MCF 10A (cell line): ENCODE measurements around the gene PHF21B. TPM values are rescaled to one million over a fixed set of nuclear protein-coding genes. Genes with fewer than 3 reads are reported as not detected.
"Not testable (repeated sequence)": the region's sequence is repeated elsewhere in the genome, so short reads cannot be mapped to it uniquely, and the experiment has no call there.

ENCODE experiments used
- BruUV-seq: library from RNA; stranded (reverse); fragments of 400-500 nt; replicated peaks from 2 replicates; lab custom pipeline; 2021; lab: Mats Ljungman, UMichigan
- CTCF ChIA-PET: fragments of 300-600 bp; sonication (Branson Sonifier 250); formaldehyde crosslinking; extraction: SDS; loops from one replicate; lab custom pipeline; 2021; ENCODE audit warnings: antibody characterized with exemption, inconsistent platforms; lab: Yijun Ruan, JAX
- POLR2A ChIA-PET: fragments of 300-600, 350-650 bp; sonication (Branson Sonifier 250); formaldehyde crosslinking; extraction: SDS; loops from one replicate; lab custom pipeline; 2020; ENCODE audit warnings: antibody characterized with exemption, inconsistent platforms; lab: Yijun Ruan, JAX
- DNase-seq: peaks from one replicate; pipeline ENCODE4 v3.0.0-alpha.2; 2018; ENCODE audit not compliant: unreplicated experiment
- H3K27ac Mint-ChIP-seq: one replicate; pipeline ENCODE4 v1.8.0; 2022; ENCODE audit warnings: mild to moderate bottlenecking, low read depth, mixed read lengths; ENCODE audit not compliant: unreplicated experiment
- H3K27me3 Mint-ChIP-seq: one replicate; pipeline ENCODE4 v1.8.0; 2022; ENCODE audit warnings: mixed read lengths; ENCODE audit not compliant: insufficient read depth, unreplicated experiment
- H3K36me3 Mint-ChIP-seq: one replicate; pipeline ENCODE4 v1.8.0; 2022; ENCODE audit warnings: mild to moderate bottlenecking, moderate library complexity, mixed read lengths; ENCODE audit not compliant: insufficient read depth, unreplicated experiment
- H3K4me1 Mint-ChIP-seq: one replicate; pipeline ENCODE4 v1.8.0; 2022; ENCODE audit warnings: mixed read lengths; ENCODE audit not compliant: insufficient read depth, unreplicated experiment
- H3K4me3 Mint-ChIP-seq: one replicate; pipeline ENCODE4 v1.8.0; 2022; ENCODE audit warnings: mild to moderate bottlenecking, moderate library complexity, mixed read lengths; ENCODE audit not compliant: unreplicated experiment
- H3K9me3 Mint-ChIP-seq: one replicate; pipeline ENCODE4 v1.8.0; 2022; ENCODE audit warnings: mixed read lengths; ENCODE audit not compliant: unreplicated experiment
- intact Hi-C: fragments of 100-400 bp; cut with micrococcal nuclease; formaldehyde crosslinking; loops from 2 replicates; pipeline ENCODE4 v1.14.1; 2022
- total RNA-seq: library from RNA; stranded (reverse); gene quantifications from 2 replicates; pipeline ENCODE4 v1.2.3, GENCODE V29; 2022
- TF ChIP-seq, protein P1 (sequence below): fragments of 200-600 bp; IDR thresholded peaks from one replicate; pipeline ENCODE4 v1.8.0; 2022; ENCODE audit warnings: antibody characterized with exemption, mild to moderate bottlenecking; ENCODE audit not compliant: unreplicated experiment

PHF21B gene
- total RNA-seq, 1 experiment from 2014 or later = 0.75 TPM

DNA sequence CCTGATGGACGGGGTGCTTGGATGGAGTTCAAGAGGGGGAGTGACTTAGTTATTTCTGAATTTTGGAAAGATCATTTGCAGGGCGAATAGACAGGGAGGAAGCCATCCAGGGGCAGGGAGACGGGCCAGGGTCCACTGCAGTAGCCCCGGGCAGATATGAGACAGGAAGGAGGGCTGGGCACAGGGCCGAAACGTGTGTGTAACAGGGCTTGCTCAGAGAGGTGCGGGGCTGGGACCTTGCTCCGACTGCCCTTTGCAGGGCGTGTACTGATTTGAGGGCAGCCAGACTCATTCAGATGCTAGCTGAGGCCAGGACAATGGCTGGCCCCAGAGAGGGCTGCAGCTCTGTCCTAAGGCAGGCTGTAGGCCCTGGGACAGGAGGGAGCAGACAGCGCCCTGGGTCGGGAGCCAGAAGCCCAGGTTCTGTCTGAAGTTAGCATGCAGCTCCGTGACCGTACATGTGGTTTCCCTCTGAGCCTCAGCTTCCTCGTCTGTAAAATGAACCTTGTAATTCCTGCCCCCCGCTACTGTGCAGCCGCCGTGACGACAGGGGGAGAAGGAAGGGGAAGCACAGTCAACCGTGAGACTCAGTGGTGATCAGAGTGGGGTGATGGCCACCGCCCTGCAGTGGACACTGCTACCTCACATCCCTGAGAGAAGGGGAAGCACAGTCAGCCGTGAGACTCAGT, 103.4 kb downstream of the PHF21B start:
- Mint-ChIP-seq H3K9me3 (peaks cover 35% of the 10 kb centered on the region), H3K4me1 (peaks cover 5% of the 10 kb centered on the region), H3K36me3 (peaks cover 7% of the 10 kb centered on the region), H3K4me3 (no peak overlapping the region), H3K27me3 (peaks cover 61% of the 10 kb centered on the region), H3K27ac (no peak overlapping the region)
- CTCF ChIA-PET = no interaction called here
- BruUV-seq = no TSS peak
- intact Hi-C loops = no loop called here
- TF ChIP-seq, protein P1, sequence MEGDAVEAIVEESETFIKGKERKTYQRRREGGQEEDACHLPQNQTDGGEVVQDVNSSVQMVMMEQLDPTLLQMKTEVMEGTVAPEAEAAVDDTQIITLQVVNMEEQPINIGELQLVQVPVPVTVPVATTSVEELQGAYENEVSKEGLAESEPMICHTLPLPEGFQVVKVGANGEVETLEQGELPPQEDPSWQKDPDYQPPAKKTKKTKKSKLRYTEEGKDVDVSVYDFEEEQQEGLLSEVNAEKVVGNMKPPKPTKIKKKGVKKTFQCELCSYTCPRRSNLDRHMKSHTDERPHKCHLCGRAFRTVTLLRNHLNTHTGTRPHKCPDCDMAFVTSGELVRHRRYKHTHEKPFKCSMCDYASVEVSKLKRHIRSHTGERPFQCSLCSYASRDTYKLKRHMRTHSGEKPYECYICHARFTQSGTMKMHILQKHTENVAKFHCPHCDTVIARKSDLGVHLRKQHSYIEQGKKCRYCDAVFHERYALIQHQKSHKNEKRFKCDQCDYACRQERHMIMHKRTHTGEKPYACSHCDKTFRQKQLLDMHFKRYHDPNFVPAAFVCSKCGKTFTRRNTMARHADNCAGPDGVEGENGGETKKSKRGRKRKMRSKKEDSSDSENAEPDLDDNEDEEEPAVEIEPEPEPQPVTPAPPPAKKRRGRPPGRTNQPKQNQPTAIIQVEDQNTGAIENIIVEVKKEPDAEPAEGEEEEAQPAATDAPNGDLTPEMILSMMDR = no peak
- no peak for DNase-seq
- POLR2A ChIA-PET = no interaction called here

DNA sequence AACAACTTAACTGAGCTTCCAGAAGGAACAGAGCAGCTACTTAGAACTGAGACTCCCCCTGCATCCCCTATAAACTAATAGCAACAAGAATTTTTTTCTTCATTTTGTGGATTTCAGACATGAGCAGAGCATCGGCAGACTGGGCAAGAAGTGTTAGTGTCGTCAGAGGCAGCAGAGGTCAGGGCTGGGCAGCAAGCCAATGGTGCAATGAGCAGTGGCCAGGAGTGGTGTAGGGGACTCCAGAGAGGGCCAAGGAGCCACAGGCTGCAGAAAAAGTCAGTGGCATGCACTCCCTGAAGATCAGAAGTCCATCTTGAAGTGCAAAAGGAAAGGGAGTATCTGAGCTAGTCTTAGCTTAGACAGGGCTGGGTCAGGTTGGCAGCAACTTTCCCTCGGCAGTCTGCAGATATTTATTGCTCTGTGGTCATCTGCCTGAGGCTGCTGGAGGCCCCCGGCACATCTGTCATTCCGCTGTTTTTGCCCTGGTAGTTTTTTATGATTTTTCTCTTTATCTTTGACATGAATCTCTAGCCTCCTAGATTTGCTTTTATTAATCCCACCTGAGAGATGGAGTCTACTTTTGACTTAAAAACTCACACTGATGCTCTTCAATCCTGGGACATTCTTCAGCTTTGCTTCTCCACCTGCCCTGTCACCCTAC, 105.2 kb downstream of the PHF21B start:
- DNase-seq, H3K4me3 Mint-ChIP-seq, BruUV-seq, H3K36me3 Mint-ChIP-seq, intact Hi-C loops, H3K4me1 Mint-ChIP-seq, H3K27ac Mint-ChIP-seq: not testable (repeated sequence)
- POLR2A ChIA-PET = interaction anchor here (0.8 kb wide), 1 partner anchor 47 kb away, joined by 3 read pairs; no protein-coding TSS in a partner anchor
- Mint-ChIP-seq H3K9me3 (peaks cover 37% of the 10 kb centered on the region), H3K27me3 (peaks cover 43% of the 10 kb centered on the region)
- CTCF ChIA-PET = interaction anchor here (0.6 kb wide), 1 partner anchor 30 kb away, joined by 6 read pairs; no protein-coding TSS in a partner anchor

DNA sequence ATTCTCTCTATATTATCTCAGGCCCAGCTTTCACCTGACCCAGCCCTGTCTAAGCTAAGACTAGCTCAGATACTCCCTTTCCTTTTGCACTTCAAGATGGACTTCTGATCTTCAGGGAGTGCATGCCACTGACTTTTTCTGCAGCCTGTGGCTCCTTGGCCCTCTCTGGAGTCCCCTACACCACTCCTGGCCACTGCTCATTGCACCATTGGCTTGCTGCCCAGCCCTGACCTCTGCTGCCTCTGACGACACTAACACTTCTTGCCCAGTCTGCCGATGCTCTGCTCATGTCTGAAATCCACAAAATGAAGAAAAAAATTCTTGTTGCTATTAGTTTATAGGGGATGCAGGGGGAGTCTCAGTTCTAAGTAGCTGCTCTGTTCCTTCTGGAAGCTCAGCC, 106.6 kb downstream of the PHF21B start:
- H3K27ac Mint-ChIP-seq, DNase-seq, intact Hi-C loops, H3K36me3 Mint-ChIP-seq, H3K4me3 Mint-ChIP-seq, H3K4me1 Mint-ChIP-seq, BruUV-seq, CTCF ChIA-PET: not testable (repeated sequence)
- Mint-ChIP-seq H3K27me3 (peaks cover 40% of the 10 kb centered on the region), H3K9me3 (peaks cover 40% of the 10 kb centered on the region)
- POLR2A ChIA-PET = interaction anchor here (0.7 to 0.9 kb wide), 2 partner anchors 25 to 176 kb away, joined by 3 read pairs; no protein-coding TSS in a partner anchor

DNA sequence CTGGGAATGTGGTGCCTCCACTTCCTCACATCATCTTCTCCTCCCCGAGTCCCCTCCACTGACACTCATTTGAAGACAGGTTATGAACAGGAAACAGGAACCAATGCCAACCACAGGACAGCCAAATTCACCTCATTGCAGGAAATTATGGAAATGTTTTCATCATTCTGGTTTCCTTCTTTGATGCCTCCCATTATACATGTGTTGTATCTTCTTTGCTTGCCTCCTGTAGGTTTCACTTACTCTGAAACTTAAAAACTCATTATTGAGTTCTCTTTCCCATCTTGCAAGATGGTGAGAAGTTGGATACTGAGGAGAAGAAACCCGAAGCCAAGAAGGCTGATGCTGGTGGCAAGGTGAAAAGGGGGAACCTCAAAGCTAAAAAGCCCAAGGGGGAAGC, 108.5 kb downstream of the PHF21B start:
- POLR2A ChIA-PET = interaction anchor here (0.7 kb wide), 1 partner anchor 11 kb away, joined by 3 read pairs; no protein-coding TSS in a partner anchor
- no peak overlapping the region for H3K27ac Mint-ChIP-seq
- TF ChIP-seq, protein P1 = no peak
- H3K4me3 Mint-ChIP-seq = no peak overlapping the region
- peaks cover 40% of the 10 kb centered on the region for H3K9me3 Mint-ChIP-seq
- H3K4me1 Mint-ChIP-seq = peaks cover 5% of the 10 kb centered on the region
- CTCF ChIA-PET = interaction anchor here (0.5 kb wide), 1 partner anchor 347 kb away, joined by 3 read pairs; no protein-coding TSS in a partner anchor
- peaks cover 7% of the 10 kb centered on the region for H3K36me3 Mint-ChIP-seq
- no TSS peak for BruUV-seq
- intact Hi-C loops = no loop called here
- no peak for DNase-seq
- peaks cover 40% of the 10 kb centered on the region for H3K27me3 Mint-ChIP-seq

DNA sequence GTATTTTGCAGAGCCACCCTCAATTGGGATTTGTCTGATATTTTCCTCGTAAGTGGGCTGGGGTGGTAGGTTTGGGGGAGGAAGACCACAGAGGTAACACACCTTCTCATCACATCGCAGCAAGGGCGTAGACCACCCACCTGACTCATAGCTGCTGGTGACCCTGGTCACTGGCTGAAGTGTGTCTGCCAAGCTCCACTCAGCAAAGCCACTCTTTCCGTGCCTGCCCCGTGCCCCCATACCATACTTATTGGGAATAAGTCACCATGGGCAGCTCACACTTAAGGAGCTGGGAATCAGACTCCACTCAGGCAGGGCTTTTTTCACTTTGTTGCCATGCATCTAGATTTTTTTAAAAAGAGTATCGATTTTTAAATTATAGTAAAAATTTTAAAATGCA, 111.6 kb downstream of the PHF21B start:
- DNase-seq = no peak
- Mint-ChIP-seq H3K4me3 (no peak overlapping the region), H3K9me3 (peaks cover 25% of the 10 kb centered on the region), H3K27ac (no peak overlapping the region), H3K4me1 (no peaks in the 10 kb centered on the region), H3K27me3 (peaks cover 9% of the 10 kb centered on the region), H3K36me3 (peaks cover 7% of the 10 kb centered on the region)
- CTCF ChIA-PET = no interaction called here
- intact Hi-C loops = no loop called here
- BruUV-seq = no TSS peak
- TF ChIP-seq, protein P1 = no peak
- POLR2A ChIA-PET = interaction anchor here (0.7 to 1.5 kb wide), 4 partner anchors 10 to 255 kb away, joined by 3 to 4 read pairs (median 3); no protein-coding TSS in a partner anchor
